ENCODE measurements around the gene COG2.

DNA sequence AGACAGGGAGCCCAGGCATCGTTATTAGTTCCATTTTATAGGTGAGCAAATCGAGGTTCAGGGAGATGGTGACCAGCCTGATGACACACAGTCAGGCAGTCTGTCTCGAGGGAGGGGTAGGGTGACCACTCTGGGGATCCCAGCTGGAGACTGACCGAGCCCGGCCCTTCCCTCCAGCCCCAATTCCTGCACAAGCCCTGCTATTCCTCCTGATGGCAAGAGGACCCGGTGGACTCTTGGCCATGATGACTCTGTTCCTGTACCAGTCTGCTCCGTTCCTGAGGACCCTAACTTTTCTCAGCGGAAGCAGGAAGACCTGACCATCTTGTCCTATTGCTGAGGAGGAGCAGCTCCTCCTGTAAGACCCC is 71.2 kb downstream of the COG2 start:
- TF ChIP-seq CHD1 (IDR thresholded peaks at IDR 0.05; ENCODE audit: low read depth, low read length) (no peak), EZH2 (IDR thresholded peaks at IDR 0.05; ENCODE audit: low read depth, low read length, severe bottlenecking) (no peak), MAFK (IDR thresholded peaks at IDR 0.05; ENCODE audit: low read depth, low read length) (no peak)
- TF ChIP-seq, protein P1, sequence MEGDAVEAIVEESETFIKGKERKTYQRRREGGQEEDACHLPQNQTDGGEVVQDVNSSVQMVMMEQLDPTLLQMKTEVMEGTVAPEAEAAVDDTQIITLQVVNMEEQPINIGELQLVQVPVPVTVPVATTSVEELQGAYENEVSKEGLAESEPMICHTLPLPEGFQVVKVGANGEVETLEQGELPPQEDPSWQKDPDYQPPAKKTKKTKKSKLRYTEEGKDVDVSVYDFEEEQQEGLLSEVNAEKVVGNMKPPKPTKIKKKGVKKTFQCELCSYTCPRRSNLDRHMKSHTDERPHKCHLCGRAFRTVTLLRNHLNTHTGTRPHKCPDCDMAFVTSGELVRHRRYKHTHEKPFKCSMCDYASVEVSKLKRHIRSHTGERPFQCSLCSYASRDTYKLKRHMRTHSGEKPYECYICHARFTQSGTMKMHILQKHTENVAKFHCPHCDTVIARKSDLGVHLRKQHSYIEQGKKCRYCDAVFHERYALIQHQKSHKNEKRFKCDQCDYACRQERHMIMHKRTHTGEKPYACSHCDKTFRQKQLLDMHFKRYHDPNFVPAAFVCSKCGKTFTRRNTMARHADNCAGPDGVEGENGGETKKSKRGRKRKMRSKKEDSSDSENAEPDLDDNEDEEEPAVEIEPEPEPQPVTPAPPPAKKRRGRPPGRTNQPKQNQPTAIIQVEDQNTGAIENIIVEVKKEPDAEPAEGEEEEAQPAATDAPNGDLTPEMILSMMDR (IDR thresholded peaks at IDR 0.05; ENCODE audit: control extremely low read depth in 1 of 3, insufficient read depth in 1 of 3, low read depth in 1 of 3, low read length in 3 of 3): no peak

Measured in H1 (cell line).